SK-N-SH (cell line): ENCODE data around the gene STK39. TPM values are rescaled to one million over a fixed set of nuclear protein-coding genes. Genes with fewer than 3 reads are reported as not detected.
A peak's percentile ranks its signal among the peaks of the same experiment; 100 is the strongest.

Experiments
- CTCF ChIA-PET: fragments of 300-600, 350-600 bp; formaldehyde crosslinking; extraction: SDS; loops from one replicate; lab custom pipeline; 2021; lab: Yijun Ruan, JAX
- POLR2A ChIA-PET: fragments of 350-600 bp; sonication (Branson Sonifier 250); formaldehyde crosslinking; extraction: SDS; loops from one replicate; lab custom pipeline; 2020; ENCODE audit warnings: antibody characterized with exemption, inconsistent platforms; lab: Yijun Ruan, JAX
- DNase-seq: peaks from one replicate; pipeline ENCODE4 v3.0.0; 2012
- H2AFZ ChIP-seq: fragments of 200-600 bp; sonication (generic); 2 replicates; pipeline ENCODE4 v1.8.1; 2016; ENCODE audit warnings: antibody characterized with exemption, mild to moderate bottlenecking, low read depth
- H3F3A ChIP-seq: fragments of 200-600 bp; sonication (generic); replicated peaks from 2 replicates; pipeline ENCODE3; 2016; ENCODE audit warnings: antibody characterized with exemption, mild to moderate bottlenecking; ENCODE audit not compliant: insufficient read depth
- H3K27ac ChIP-seq, 2 experiments: fragments of 200-500 bp in 1 of 2; fragments of 200-600 bp in 1 of 2; sonication (Bioruptor generic) in 1 of 2; sonication (generic), shearing (Covaris generic) in 1 of 2; 2 replicates each; pipeline versions ENCODE4 v1.5.1 to v1.6.1; 2014 to 2016; ENCODE audit warnings: low read depth in 2 of 2, inconsistent platforms in 1 of 2, low read length in 1 of 2, mild to moderate bottlenecking in 1 of 2, mixed read lengths in 1 of 2
- H3K27me3 ChIP-seq: fragments of 200-600 bp; sonication (generic), shearing (Covaris generic); 2 replicates; pipeline ENCODE4 v1.6.1; 2016; ENCODE audit warnings: mixed run types; ENCODE audit not compliant: insufficient read depth
- H3K36me3 ChIP-seq, 2 experiments: fragments of 200-500 bp in 1 of 2; fragments of 200-600 bp in 1 of 2; sonication (Bioruptor generic) in 1 of 2; sonication (generic) in 1 of 2; replicated peaks in 1 of 2; 2 replicates each; pipeline versions ENCODE3 to v1.5.1; 2014 to 2016; ENCODE audit warnings: low read length in 1 of 2, mild to moderate bottlenecking in 1 of 2; ENCODE audit not compliant: insufficient read depth in 2 of 2, control insufficient read depth in 1 of 2
- H3K4me1 ChIP-seq, 2 experiments: fragments of 200-500 bp in 1 of 2; fragments of 200-600 bp in 1 of 2; sonication (Bioruptor generic) in 1 of 2; sonication (generic), shearing (Covaris generic) in 1 of 2; 2 replicates each; pipeline versions ENCODE4 v1.5.1 to v1.6.1; 2014 to 2016; ENCODE audit warnings: low read depth in 1 of 2, low read length in 1 of 2, mixed run types in 1 of 2; ENCODE audit not compliant: insufficient read depth in 2 of 2, control insufficient read depth in 1 of 2
- H3K4me2 ChIP-seq: fragments of 200-600 bp; sonication (generic), shearing (Covaris generic); 2 replicates; pipeline ENCODE4 v1.6.1; 2017; ENCODE audit warnings: mixed run types
- H3K4me3 ChIP-seq, 2 experiments: fragments of 200-500 bp in 1 of 2; fragments of 200-600 bp in 1 of 2; sonication (Bioruptor generic) in 1 of 2; sonication (generic), shearing (Covaris generic) in 1 of 2; 2 replicates each; pipeline versions ENCODE4 v1.5.1 to v1.8.1; 2014 to 2016; ENCODE audit warnings: low read depth in 2 of 2, inconsistent platforms in 1 of 2, low read length in 1 of 2, mild to moderate bottlenecking in 1 of 2, mixed read lengths in 1 of 2, moderate library complexity in 1 of 2
- H3K79me2 ChIP-seq: fragments of 200-600 bp; sonication (generic); 2 replicates; pipeline ENCODE4 v1.8.1; 2017; ENCODE audit warnings: mild to moderate bottlenecking; ENCODE audit not compliant: insufficient read depth
- H3K9ac ChIP-seq: fragments of 200-600 bp; sonication (generic); 2 replicates; pipeline ENCODE4 v1.6.1; 2017; ENCODE audit warnings: mixed run types
- H3K9me2 ChIP-seq: fragments of 200-600 bp; sonication (generic); 2 replicates; pipeline ENCODE4 v1.6.1; 2017; ENCODE audit warnings: mixed run types
- H3K9me3 ChIP-seq: fragments of 200-600 bp; sonication (generic); 2 replicates; pipeline ENCODE4 v1.6.1; 2017; ENCODE audit warnings: mixed run types, mild to moderate bottlenecking, moderate library complexity
- H4K20me1 ChIP-seq: fragments of 200-600 bp; sonication (generic); 2 replicates; pipeline ENCODE4 v1.6.1; 2017; ENCODE audit warnings: mild to moderate bottlenecking, mixed run types; ENCODE audit not compliant: insufficient read depth
- EZH2phosphoT487 ChIP-seq: fragments of 200-600 bp; sonication (generic); IDR thresholded peaks from 2 replicates; pipeline ENCODE4 v1.6.1; 2017; ENCODE audit warnings: low read depth, mixed run types, mild to moderate bottlenecking, antibody characterized with exemption, moderate library complexity, borderline replicate concordance
- GABPA ChIP-seq: IDR thresholded peaks from 2 replicates; pipeline ENCODE4 v1.4.0; 2012; ENCODE audit warnings: low read depth, mild to moderate bottlenecking
- MEF2A ChIP-seq: IDR thresholded peaks from 2 replicates; pipeline ENCODE4 v1.4.0; 2012; ENCODE audit warnings: low read depth, borderline replicate concordance
- RCOR1 ChIP-seq: fragments of 150-350 bp; IDR thresholded peaks from 2 replicates; pipeline ENCODE4 v1.6.1; 2017; ENCODE audit warnings: antibody characterized with exemption, low read length
- TAF1 ChIP-seq: IDR thresholded peaks from 2 replicates; pipeline ENCODE4 v1.6.1; 2012; ENCODE audit warnings: low read depth, mild to moderate bottlenecking, low read length, moderate library complexity, borderline replicate concordance
- TCF12 ChIP-seq: IDR thresholded peaks from 2 replicates; pipeline ENCODE4 v1.4.0; 2012
- WGBS: methylation state at CpG from one replicate; pipeline ENCODE4 v1.1.6; 2017; ENCODE audit warnings: low lambda C conversion rate; 5-methylcytosine and 5-hydroxymethylcytosine counted together
- polyA plus RNA-seq, 3 experiments: library from polyadenylated mRNA; depleted of rRNA; stranded (reverse); fragments of >200 nt; gene quantifications; 2 replicates each; pipeline ENCODE4 v1.2.3, GENCODE V29; 2012
- TF ChIP-seq, protein P1 (sequence below): IDR thresholded peaks from 2 replicates; pipeline ENCODE4 v1.6.1; 2012; ENCODE audit warnings: mild to moderate bottlenecking, low read depth, low read length, moderate library complexity
- TF ChIP-seq, protein P2 (sequence below): IDR thresholded peaks from 2 replicates; pipeline ENCODE4; 2012

The STK39 gene
- polyA plus RNA-seq, 1 of the 3 experiments (the other 2 are of a cell fraction) = 9.6 TPM

DNA sequence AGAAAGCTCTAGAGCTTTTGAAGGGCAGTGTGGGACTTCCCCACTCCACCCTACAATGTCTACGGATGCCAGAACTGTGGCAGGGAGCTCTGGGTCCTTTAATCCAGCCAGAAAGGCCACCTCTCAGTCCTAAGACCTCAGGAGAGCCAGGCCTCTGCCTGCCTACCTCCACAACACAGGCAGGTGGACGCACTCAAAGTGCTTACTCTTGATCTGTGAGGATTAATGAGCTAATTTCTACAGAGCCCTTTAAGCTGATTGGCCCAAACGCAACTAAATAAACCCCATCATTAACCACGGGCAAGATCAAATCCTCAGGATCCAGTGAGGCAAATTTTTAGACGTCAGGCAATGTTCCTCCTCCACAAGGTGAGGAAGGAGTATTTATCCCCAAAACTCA is 8.1 kb downstream of the STK39 start (continued):
- TF ChIP-seq, protein P1, sequence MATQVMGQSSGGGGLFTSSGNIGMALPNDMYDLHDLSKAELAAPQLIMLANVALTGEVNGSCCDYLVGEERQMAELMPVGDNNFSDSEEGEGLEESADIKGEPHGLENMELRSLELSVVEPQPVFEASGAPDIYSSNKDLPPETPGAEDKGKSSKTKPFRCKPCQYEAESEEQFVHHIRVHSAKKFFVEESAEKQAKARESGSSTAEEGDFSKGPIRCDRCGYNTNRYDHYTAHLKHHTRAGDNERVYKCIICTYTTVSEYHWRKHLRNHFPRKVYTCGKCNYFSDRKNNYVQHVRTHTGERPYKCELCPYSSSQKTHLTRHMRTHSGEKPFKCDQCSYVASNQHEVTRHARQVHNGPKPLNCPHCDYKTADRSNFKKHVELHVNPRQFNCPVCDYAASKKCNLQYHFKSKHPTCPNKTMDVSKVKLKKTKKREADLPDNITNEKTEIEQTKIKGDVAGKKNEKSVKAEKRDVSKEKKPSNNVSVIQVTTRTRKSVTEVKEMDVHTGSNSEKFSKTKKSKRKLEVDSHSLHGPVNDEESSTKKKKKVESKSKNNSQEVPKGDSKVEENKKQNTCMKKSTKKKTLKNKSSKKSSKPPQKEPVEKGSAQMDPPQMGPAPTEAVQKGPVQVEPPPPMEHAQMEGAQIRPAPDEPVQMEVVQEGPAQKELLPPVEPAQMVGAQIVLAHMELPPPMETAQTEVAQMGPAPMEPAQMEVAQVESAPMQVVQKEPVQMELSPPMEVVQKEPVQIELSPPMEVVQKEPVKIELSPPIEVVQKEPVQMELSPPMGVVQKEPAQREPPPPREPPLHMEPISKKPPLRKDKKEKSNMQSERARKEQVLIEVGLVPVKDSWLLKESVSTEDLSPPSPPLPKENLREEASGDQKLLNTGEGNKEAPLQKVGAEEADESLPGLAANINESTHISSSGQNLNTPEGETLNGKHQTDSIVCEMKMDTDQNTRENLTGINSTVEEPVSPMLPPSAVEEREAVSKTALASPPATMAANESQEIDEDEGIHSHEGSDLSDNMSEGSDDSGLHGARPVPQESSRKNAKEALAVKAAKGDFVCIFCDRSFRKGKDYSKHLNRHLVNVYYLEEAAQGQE = no peak
- no peak for TF ChIP-seq GABPA
- no peak for TF ChIP-seq TCF12

DNA sequence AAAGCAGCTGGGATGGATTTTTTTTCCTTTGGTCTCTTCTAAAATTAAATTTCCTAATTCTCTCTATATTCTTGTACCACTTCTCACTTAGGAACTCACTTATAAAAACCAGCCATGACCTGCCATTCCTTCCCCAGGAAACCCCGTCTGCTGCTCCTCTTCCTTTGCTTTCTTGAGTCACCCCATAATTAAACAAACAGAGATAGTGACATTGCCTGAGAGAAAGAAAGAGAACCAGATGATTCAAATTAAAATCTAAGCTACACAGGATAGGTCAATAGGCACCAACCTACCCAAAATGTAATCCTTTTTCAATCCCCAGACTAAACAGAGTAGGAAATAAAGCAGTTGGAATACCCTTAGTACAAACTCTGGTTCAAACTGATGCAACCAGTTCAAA is 9.7 kb downstream of the STK39 start:
- Histone ChIP-seq H3K9me2 (no peaks in the 10 kb centered on the region), H3K4me2 (no peak overlapping the region), H3K9ac (no peak overlapping the region), H3F3A (peaks cover 16% of the 10 kb centered on the region), H3K27me3 (no peaks in the 10 kb centered on the region), H3K9me3 (no peaks in the 10 kb centered on the region), H3K36me3 (no peaks in the 10 kb centered on the region), H3K27ac (peak overlapping the region in 1 of 2 experiments; percentile 14; a peak in 1 of 4 replicates), H3K4me3 (no peak overlapping the region), H3K79me2 (peaks cover 89% of the 10 kb centered on the region), H4K20me1 (peaks cover 33% of the 10 kb centered on the region), H2AFZ (no peak overlapping the region), H3K4me1 (peaks cover 14 to 29% of the 10 kb centered on the region in 2 experiments; a peak in 2 of 4 replicates)
- 72% methylated on average over 1 of the region's 1 CpG for WGBS
- TF ChIP-seq EZH2phosphoT487 = no peak
- DNase-seq = no peak
- ChIA-PET CTCF (no interaction called here), POLR2A (no interaction called here)

DNA sequence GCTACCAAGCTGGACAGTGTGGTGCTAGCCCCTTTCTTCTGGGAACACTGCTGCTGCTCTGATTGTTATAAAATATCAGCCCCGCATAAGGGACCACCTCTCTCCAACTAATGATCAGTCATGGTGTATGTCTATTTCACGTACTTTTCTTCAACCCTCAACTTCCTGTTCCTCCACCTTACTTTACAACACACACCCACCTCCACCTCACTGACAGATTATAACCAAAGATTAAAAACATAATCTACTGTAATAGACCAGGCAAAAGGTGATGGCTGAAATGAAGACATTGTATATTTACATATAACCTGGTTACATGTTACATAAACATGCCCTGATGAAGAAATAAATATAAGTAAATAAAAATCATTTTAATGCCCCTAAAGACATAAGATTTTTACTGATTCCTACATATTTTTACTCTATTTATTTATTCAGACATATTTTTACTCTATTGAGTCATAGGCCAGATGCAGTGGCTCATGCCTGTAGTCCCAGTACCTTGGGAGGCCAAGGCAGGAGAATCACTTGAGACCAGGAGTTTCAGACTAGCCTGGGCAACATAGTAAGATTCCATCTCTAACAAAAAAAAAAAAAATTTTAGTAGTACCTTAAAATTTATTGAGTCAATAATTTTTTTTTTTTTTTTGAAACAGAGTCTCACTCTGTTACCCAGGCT is 12.8 kb downstream of the STK39 start:
- DNase-seq = no peak
- Histone ChIP-seq H3K4me2 (peak overlapping the region; percentile 9; the same call in 1 of the 2 replicates), H3K36me3 (peaks cover 4 to 14% of the 10 kb centered on the region in 2 experiments), H3K4me1 (peaks cover 5 to 21% of the 10 kb centered on the region in 2 experiments; a peak in 2 of 4 replicates), H4K20me1 (peaks cover 21% of the 10 kb centered on the region), H3K27ac (peak overlapping the region in 1 of 2 experiments; percentile 61; a peak in 2 of 4 replicates), H3K4me3 (no peak overlapping the region), H3F3A (peaks cover 16% of the 10 kb centered on the region), H3K9me3 (no peaks in the 10 kb centered on the region), H3K9ac (no peak overlapping the region), H2AFZ (no peak overlapping the region), H3K27me3 (no peaks in the 10 kb centered on the region), H3K9me2 (no peaks in the 10 kb centered on the region), H3K79me2 (peaks cover 91% of the 10 kb centered on the region)
- ChIA-PET POLR2A (no interaction called here), CTCF (no interaction called here)
- TF ChIP-seq TAF1 (no peak), RCOR1 (no peak), MEF2A (no peak)
- TF ChIP-seq, protein P2, sequence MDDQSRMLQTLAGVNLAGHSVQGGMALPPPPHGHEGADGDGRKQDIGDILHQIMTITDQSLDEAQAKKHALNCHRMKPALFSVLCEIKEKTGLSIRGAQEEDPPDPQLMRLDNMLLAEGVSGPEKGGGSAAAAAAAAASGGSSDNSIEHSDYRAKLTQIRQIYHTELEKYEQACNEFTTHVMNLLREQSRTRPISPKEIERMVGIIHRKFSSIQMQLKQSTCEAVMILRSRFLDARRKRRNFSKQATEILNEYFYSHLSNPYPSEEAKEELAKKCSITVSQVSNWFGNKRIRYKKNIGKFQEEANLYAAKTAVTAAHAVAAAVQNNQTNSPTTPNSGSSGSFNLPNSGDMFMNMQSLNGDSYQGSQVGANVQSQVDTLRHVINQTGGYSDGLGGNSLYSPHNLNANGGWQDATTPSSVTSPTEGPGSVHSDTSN = no peak
- 93% methylated on average over 2 of the region's 2 CpGs for WGBS
